Sigmoid colon (tissue), 7 donors: ENCODE results near the gene CNNM3. TPM values are rescaled to one million over a fixed set of nuclear protein-coding genes. Genes with fewer than 3 reads are reported as not detected.
A peak's percentile ranks its signal among the peaks of the same experiment; 100 is the strongest.

Experiments used
- DNase-seq: peaks from one replicate; pipeline ENCODE4 v3.0.0-alpha.2; 2019
- H3K27ac ChIP-seq, 4 donors: fragments of 200-600 bp; sonication (generic); one replicate each; pipeline ENCODE4 v1.5.1; 2016 to 2019; ENCODE audit warnings: mild to moderate bottlenecking in 1 of 4
- H3K27me3 ChIP-seq, 3 donors: fragments of 200-600 bp; sonication (generic); one replicate each; pipeline ENCODE4 v1.5.1; 2019; ENCODE audit warnings: mild to moderate bottlenecking in 1 of 3
- H3K36me3 ChIP-seq, 4 donors: fragments of 200-600 bp; sonication (generic); one replicate each; pipeline ENCODE4 v1.5.1; 2016 to 2019
- H3K4me1 ChIP-seq, 4 donors: fragments of 200-600 bp; sonication (generic); one replicate each; pipeline ENCODE4 v1.5.1; 2017 to 2019
- H3K4me3 ChIP-seq, 4 donors: fragments of 200-600 bp; sonication (generic); one replicate each; pipeline ENCODE4 v1.5.1; 2017 to 2019; ENCODE audit warnings: mild to moderate bottlenecking in 2 of 4, moderate library complexity in 1 of 4
- H3K9me3 ChIP-seq, 4 donors: fragments of 200-600 bp in 3 of 4; sonication (generic) in 3 of 4; one replicate each; pipeline versions ENCODE4 v1.5.1 to v1.6.1; 2013 to 2019
- EP300 ChIP-seq, 4 donors: sonication (generic); formaldehyde crosslinking; IDR thresholded peaks; one replicate each; pipeline ENCODE4 v1.6.1; 2017; ENCODE audit warnings: antibody characterized with exemption in 4 of 4
- POLR2A ChIP-seq, 2 donors: fragments of 450-650 bp; IDR thresholded peaks; one replicate each; pipeline ENCODE4 v1.6.1; 2016; ENCODE audit warnings: antibody characterized with exemption in 2 of 2, mild to moderate bottlenecking in 2 of 2, moderate library complexity in 2 of 2
- POLR2AphosphoS5 ChIP-seq, 4 donors: sonication (generic); formaldehyde crosslinking; IDR thresholded peaks; one replicate each; pipeline ENCODE4 v1.6.1; 2017; ENCODE audit warnings: antibody characterized with exemption in 4 of 4
- WGBS, 2 donors: extraction: QIAGEN DNeasy Blood & Tissue Kit; methylation state at CpG; one replicate each; pipeline ENCODE4 v1.1.7; 2013; 5-methylcytosine and 5-hydroxymethylcytosine counted together
- intact Hi-C: fragments of 100-400 bp; cut with DNase I; formaldehyde crosslinking; loops from one replicate; pipeline ENCODE4 v1.15.1; 2023
- polyA plus RNA-seq, 3 donors: library from polyadenylated mRNA; stranded (reverse); fragments of 200-250 nt; gene quantifications; one replicate each; pipeline ENCODE4 v1.2.3, GENCODE V29; 2013
- total RNA-seq, 4 donors: library from RNA; depleted of rRNA; stranded (reverse); fragments of >200 nt; gene quantifications; one replicate each; pipeline ENCODE4 v1.1.0, GENCODE V29; 2016
- TF ChIP-seq, protein P1 (sequence below), 4 experiments: fragments of 450-650 bp in 3 of 4; fragments of 200-600 bp in 1 of 4; IDR thresholded peaks; one replicate each; pipeline ENCODE4 v1.5.1; 2016 to 2019; ENCODE audit warnings: antibody characterized with exemption in 4 of 4, mild to moderate bottlenecking in 3 of 4, moderate library complexity in 2 of 4
- donor health status: healthy with polysubstance abuse.
- donor health status: Bipolar disorder and iron deficiency.
- donor health status: healthy.

CNNM3 gene
- total and polyA plus RNA-seq, 7 donors: 1.2 to 16.6 (median 10.0) TPM

DNA sequence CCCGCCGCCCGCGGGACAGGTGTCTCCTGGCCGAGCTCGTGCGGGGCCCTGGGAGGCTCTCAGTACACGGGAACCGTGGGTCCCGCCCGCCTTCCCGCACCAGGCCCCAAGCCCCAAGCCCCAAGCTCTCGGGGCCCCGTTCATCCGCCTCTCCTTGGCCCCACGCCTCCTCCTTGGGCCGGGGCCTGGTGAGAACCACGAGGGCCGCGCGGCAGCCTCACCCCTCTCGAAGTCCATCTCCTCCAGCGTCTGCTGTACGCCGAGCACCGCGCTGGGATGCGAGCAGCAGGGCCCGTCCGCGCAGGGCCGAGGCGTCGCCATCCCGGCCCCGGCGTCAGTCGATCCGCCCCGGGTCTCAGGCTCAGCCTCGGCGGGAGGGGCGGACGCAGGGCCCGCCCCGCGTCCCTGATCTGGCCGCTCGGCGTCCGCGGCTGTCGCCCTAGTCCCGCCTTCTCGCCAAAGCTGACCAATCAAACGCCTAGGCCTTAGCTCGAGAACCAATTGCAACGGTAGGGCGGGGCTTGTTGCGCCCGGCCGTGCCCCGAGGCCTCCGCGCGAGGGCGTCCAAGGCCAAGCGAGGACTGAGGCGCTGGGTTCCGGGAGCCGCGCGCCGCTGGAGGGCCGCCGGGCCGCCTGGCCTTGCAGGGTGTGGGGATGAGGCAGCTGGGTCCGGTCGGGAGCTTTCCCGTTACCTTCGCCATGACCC is 41.8 kb downstream of the CNNM3 start, which contains the start of gene ANKRD39:
ANKRD39 (minus strand) TSS at position 350 of the 706 bp plus-strand sequence; CDS start at position 321, 29 bp downstream.
- Histone ChIP-seq H3K9me3 (no peaks in the 10 kb centered on the region), H3K27ac (peak within 1 kb of the TSS; percentile 87 to 100 (median 92)), H3K4me3 (peak within 1 kb of the TSS; percentile 64 to 85 (median 74)), H3K36me3 (peaks cover 25 to 46% (median 30%) of the 10 kb centered on the region in 4 donors), H3K27me3 (no peaks in the 10 kb centered on the region), H3K4me1 (peaks cover 0 to 62% (median 54%) of the 10 kb centered on the region in 4 donors)
- intact Hi-C loops: loop anchor here (1.0 to 5.0 kb wide), 8 partner anchors 10 to 254 kb away; partner anchors contain the start of genes ANKRD36, CNNM3, CNNM4 and KANSL3
- DNase-seq: peak; percentile 99
- TF ChIP-seq POLR2AphosphoS5 (IDR thresholded peaks at IDR 0.05): peak; percentile 70 to 86 (median 81)
- TF ChIP-seq, protein P1, sequence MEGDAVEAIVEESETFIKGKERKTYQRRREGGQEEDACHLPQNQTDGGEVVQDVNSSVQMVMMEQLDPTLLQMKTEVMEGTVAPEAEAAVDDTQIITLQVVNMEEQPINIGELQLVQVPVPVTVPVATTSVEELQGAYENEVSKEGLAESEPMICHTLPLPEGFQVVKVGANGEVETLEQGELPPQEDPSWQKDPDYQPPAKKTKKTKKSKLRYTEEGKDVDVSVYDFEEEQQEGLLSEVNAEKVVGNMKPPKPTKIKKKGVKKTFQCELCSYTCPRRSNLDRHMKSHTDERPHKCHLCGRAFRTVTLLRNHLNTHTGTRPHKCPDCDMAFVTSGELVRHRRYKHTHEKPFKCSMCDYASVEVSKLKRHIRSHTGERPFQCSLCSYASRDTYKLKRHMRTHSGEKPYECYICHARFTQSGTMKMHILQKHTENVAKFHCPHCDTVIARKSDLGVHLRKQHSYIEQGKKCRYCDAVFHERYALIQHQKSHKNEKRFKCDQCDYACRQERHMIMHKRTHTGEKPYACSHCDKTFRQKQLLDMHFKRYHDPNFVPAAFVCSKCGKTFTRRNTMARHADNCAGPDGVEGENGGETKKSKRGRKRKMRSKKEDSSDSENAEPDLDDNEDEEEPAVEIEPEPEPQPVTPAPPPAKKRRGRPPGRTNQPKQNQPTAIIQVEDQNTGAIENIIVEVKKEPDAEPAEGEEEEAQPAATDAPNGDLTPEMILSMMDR (IDR thresholded peaks at IDR 0.05): peak; percentile 65 to 95 (median 66)
- peak; percentile 57 to 66 for TF ChIP-seq POLR2A (IDR thresholded peaks at IDR 0.05)
- TF ChIP-seq EP300 (IDR thresholded peaks at IDR 0.05): no peak
- WGBS, 2 donors: 0% methylated on average over 81 of the region's 81 CpGs

DNA sequence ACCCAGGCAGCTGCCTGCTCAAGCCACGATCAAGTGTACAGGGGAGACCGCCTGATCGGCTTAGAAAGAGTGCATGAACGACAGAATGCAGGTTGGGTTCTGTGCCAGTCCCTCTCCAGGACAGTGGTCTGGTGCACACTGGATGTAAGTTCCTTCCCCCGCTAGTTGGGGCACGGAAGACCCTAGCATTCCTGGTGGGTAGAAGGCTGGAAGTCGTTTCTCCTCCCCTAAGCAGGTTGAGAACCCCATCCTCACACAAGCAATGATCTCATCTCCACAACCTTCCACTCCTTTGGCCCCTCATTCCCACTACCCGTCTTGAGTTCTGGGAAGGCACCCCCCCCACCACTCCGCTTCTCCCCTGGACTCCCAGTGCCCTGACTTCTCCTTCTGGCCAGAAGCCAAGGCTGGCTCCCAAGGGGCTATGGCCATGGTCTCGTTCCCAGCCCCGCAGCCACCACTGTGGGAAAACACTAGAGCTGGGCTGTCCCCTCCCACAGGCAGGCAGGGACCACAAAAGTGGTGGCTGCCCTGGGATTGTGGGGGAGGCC is 43.1 kb downstream of the CNNM3 start:
- Histone ChIP-seq H3K4me1 (peaks cover 0 to 68% (median 61%) of the 10 kb centered on the region in 4 donors), H3K27me3 (no peaks in the 10 kb centered on the region), H3K36me3 (peaks cover 29 to 46% (median 35%) of the 10 kb centered on the region in 4 donors), H3K27ac (peak overlapping the region; percentile 87 to 100 (median 92)), H3K9me3 (no peaks in the 10 kb centered on the region), H3K4me3 (peak overlapping the region in 3 of 4 donors; percentile 69 to 85 (median 78))
- peak; percentile 85 for DNase-seq
- intact Hi-C loops: loop anchor here (5.0 kb wide), 3 partner anchors 42 to 253 kb away; partner anchors contain the start of genes ANKRD36, CNNM3 and CNNM4
- WGBS, 2 donors: 73% methylated on average over 11 of the region's 11 CpGs
- TF ChIP-seq POLR2AphosphoS5 (IDR thresholded peaks at IDR 0.05) (peak in 3 of 4 donors; percentile 0 to 29 (median 20)), EP300 (IDR thresholded peaks at IDR 0.05) (no peak)

DNA sequence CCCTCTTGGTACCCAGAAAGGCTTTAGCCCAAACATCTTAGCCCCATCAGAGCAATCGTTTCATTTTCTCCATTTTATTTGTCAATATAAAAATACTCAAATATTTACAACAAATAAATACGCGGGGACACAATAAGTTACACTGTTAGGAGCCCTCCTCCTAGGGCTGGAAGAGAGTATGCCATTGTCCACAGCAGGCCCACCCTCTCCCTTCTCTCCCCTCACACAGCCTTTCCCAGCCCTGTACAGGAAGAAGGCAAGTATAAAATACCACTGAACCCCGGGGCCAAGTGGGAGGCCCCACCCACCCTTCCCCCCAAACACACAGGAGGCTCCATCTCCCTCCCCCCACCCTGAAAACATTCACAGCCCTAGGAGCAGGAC is 43.6 kb downstream of the CNNM3 start:
- intact Hi-C loops: loop anchor here (5.0 to 10.0 kb wide), 4 partner anchors 42 to 325 kb away; partner anchors contain the start of genes ANKRD36, ARID5A, CNNM3 and CNNM4
- H3K27ac ChIP-seq: peak overlapping the region; percentile 87 to 100 (median 92)
- H3K4me1 ChIP-seq: peaks cover 0 to 73% (median 65%) of the 10 kb centered on the region in 4 donors
- no peak for DNase-seq
- TF ChIP-seq POLR2A (IDR thresholded peaks at IDR 0.05): no peak
- no peak for TF ChIP-seq EP300 (IDR thresholded peaks at IDR 0.05)
- TF ChIP-seq, protein P1 (IDR thresholded peaks at IDR 0.05): no peak
- TF ChIP-seq POLR2AphosphoS5 (IDR thresholded peaks at IDR 0.05): no peak
- WGBS, 2 donors: 44 to 56% methylated on average over 4 of the region's 4 CpGs
- peaks cover 34 to 48% (median 39%) of the 10 kb centered on the region in 4 donors for H3K36me3 ChIP-seq
- H3K27me3 ChIP-seq: no peaks in the 10 kb centered on the region
- H3K9me3 ChIP-seq: no peaks in the 10 kb centered on the region
- H3K4me3 ChIP-seq: no peak overlapping the region

DNA sequence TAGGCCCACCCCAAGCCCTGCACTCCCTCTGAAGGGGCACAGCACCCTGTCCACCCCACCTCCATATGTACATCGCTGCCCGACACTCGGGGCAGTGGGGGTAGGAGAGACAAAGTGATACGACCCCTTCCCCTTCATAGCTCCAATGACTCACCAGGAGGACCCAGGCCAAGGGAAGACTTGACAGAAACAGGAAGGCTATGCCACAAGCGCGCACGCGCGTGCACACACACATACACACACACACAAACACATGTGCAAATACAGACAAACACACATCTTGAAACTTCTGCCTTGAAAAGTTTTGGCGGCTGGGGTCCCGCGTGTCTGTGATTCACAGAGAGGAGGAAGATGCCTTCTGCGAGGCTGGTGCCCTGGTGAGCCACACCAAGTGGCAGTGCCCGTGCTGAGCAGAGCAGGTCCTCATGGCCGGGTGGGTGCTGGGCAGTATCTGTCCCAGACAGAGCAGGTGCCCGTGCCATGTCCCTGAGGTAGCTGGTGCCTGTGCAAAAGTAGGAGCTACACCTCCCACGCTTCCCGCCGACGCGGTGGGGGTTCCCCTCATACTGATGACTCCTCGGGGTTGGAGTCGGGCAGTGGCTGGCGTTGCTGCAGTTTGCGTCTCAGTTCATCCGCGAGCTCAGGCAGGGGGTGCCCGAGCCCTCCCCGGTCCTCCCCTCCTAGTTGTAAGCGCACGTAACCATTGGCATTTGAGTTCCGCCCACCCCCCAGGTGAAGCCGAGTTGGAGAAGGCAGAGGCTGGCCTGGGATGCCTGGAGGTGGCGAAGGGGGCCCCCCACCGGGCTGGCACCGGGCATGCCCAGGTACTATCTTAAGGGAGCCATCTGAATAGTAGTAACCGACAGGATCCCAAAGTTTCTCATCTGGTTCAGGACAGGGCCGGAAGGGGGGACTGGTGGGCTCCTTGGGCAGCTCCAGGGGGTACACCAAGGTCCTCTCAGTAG is 44.3 kb downstream of the CNNM3 start:
- H3K4me1 ChIP-seq: peaks cover 0 to 79% (median 71%) of the 10 kb centered on the region in 4 donors
- intact Hi-C loops: loop anchor here (10.0 kb wide), 1 partner anchor 326 kb away; the partner anchor contains the start of gene ARID5A
- peak overlapping the region; percentile 87 to 100 (median 92) for H3K27ac ChIP-seq
- H3K9me3 ChIP-seq: no peaks in the 10 kb centered on the region
- no peak for TF ChIP-seq EP300 (IDR thresholded peaks at IDR 0.05)
- no peak for TF ChIP-seq POLR2A (IDR thresholded peaks at IDR 0.05)
- TF ChIP-seq POLR2AphosphoS5 (IDR thresholded peaks at IDR 0.05): peak; percentile 5 to 50 (median 28)
- TF ChIP-seq, protein P1 (IDR thresholded peaks at IDR 0.05): no peak
- H3K4me3 ChIP-seq: no peak overlapping the region
- H3K36me3 ChIP-seq: peaks cover 41 to 55% (median 46%) of the 10 kb centered on the region in 4 donors
- peak; percentile 75 for DNase-seq
- 82 to 83% methylated on average over 38 of the region's 38 CpGs for WGBS, 2 donors
- H3K27me3 ChIP-seq: no peaks in the 10 kb centered on the region
